MM.1S (cell line): Measurements from ENCODE around the gene SEMA6C.

ENCODE experiments used
- CTCF ChIP-seq: fragments of 300-600 bp; sonication (generic); IDR thresholded peaks from 2 replicates; pipeline ENCODE4 v1.5.1; 2016; ENCODE audit warnings: antibody characterized with exemption, low read length, mixed read lengths
- EZH2 ChIP-seq: fragments of 300-600 bp; sonication (generic); optimal IDR thresholded peaks from 2 replicates; pipeline ENCODE3; 2017; ENCODE audit warnings: low read depth, mild to moderate bottlenecking, antibody characterized with exemption, low read length, mixed read lengths
- EZH2phosphoT487 ChIP-seq: fragments of 300-600 bp; sonication (generic); IDR thresholded peaks from 2 replicates; pipeline ENCODE4 v1.6.1; 2018; ENCODE audit warnings: antibody characterized with exemption, low read length

- TF ChIP-seq CTCF (no peak), EZH2 (no peak), EZH2phosphoT487 (no peak)
These were observed 40.8 kb upstream of the SEMA6C start for GRCh38 chr1:151187205-151187604.
